ELF-1 (cell line): ENCODE measurements around the gene RAB20.
"Not testable (repeated sequence)": the region's sequence is repeated elsewhere in the genome, so short reads cannot be mapped to it uniquely, and the experiment has no call there.

Experiments
- DNase-seq: peaks from one replicate; pipeline ENCODE4 v3.0.0-alpha.2; 2016; ENCODE audit warnings: low read depth, low spot score

The RAB20 gene

GRCh38 chr13:110509971-110510786 is 51.3 kb downstream of the RAB20 start:
- no peak for DNase-seq

- no peak for DNase-seq
Observed at GRCh38 chr13:110509478-110509926, 52.0 kb downstream of the RAB20 start.

- DNase-seq, result no peak
Observed at GRCh38 chr13:110507678-110508381, 53.7 kb downstream of the RAB20 start.

GRCh38 chr13:110506859-110507566 is 54.5 kb downstream of the RAB20 start:
- DNase-seq, result no peak

- DNase-seq, result peak; percentile 32
Observed at GRCh38 chr13:110506396-110506795, 55.1 kb downstream of the RAB20 start.

- no peak for DNase-seq
Observed at GRCh38 chr13:110505594-110505993, 55.9 kb downstream of the RAB20 start.

GRCh38 chr13:110503979-110504499 is 57.5 kb downstream of the RAB20 start:
- no peak for DNase-seq

GRCh38 chr13:110503037-110503901 is 58.3 kb downstream of the RAB20 start:
- peak; percentile 36 for DNase-seq

GRCh38 chr13:110501188-110501587 is 60.3 kb downstream of the RAB20 start:
- no peak for DNase-seq

- no peak for DNase-seq
Observed at GRCh38 chr13:110500341-110500740, 61.2 kb downstream of the RAB20 start.

- DNase-seq, result no peak
Observed at GRCh38 chr13:110499621-110500281, 61.8 kb downstream of the RAB20 start.

GRCh38 chr13:110498765-110499164 is 62.8 kb downstream of the RAB20 start:
- no peak for DNase-seq

- no peak for DNase-seq
Observed at GRCh38 chr13:110498327-110498726, 63.2 kb downstream of the RAB20 start.

- DNase-seq, result not testable (repeated sequence)
Observed at GRCh38 chr13:110497896-110498295, 63.6 kb downstream of the RAB20 start.

GRCh38 chr13:110497003-110497402 is 64.5 kb downstream of the RAB20 start:
- DNase-seq, result no peak

GRCh38 chr13:110496281-110496680 is 65.2 kb downstream of the RAB20 start:
- DNase-seq, result no peak

- no peak for DNase-seq
Observed at GRCh38 chr13:110495881-110496280, 65.6 kb downstream of the RAB20 start.

- no peak for DNase-seq
Observed at GRCh38 chr13:110495376-110495775, 66.1 kb downstream of the RAB20 start.

- no peak for DNase-seq
Observed at GRCh38 chr13:110493613-110494012, 67.9 kb downstream of the RAB20 start.
